Measurements from ENCODE around the gene ATP5MC2. TPM values are rescaled to one million over a fixed set of nuclear protein-coding genes. Genes with fewer than 3 reads are reported as not detected.

Gene ATP5MC2
- polyA plus RNA-seq, 1 donor: 857 TPM

Other genes with a start within 250 kb of the ATP5MC2 start
- gene PRR13, start 234.3 kb downstream of the ATP5MC2 start, polyA plus RNA-seq (ENCODE audit: insufficient read length): 41.6 TPM
- 550 TPM for gene PCBP2, start 224.0 kb downstream of the ATP5MC2 start, polyA plus RNA-seq (ENCODE audit: insufficient read length)
- gene MAP3K12, start 176.6 kb downstream of the ATP5MC2 start, polyA plus RNA-seq (ENCODE audit: insufficient read length): 14.3 TPM
- gene TARBP2, start 174.8 kb downstream of the ATP5MC2 start, polyA plus RNA-seq (ENCODE audit: insufficient read length): 20.9 TPM
- not detected for gene NPFF, start 168.6 kb downstream of the ATP5MC2 start, polyA plus RNA-seq (ENCODE audit: insufficient read length)
- 49.7 TPM for gene ATF7, start 49.7 kb downstream of the ATP5MC2 start, polyA plus RNA-seq (ENCODE audit: insufficient read length)
- 80.8 TPM for gene CALCOCO1, start 51.4 kb upstream of the ATP5MC2 start, polyA plus RNA-seq (ENCODE audit: insufficient read length)
- not detected for gene CISTR, start 75.9 kb upstream of the ATP5MC2 start, polyA plus RNA-seq (ENCODE audit: insufficient read length)

Measured in forelimb muscle (tissue), 1 donor.